Kidney (tissue), 14 donors: Measurements from ENCODE around the gene TACSTD2. TPM values are rescaled to one million over a fixed set of nuclear protein-coding genes. Genes with fewer than 3 reads are reported as not detected.

ENCODE experiments used
- DNase-seq, 5 donors: peaks; one replicate each; pipeline ENCODE4 v3.0.0-alpha.2; 2013 to 2020
- FAIRE-seq: peaks from 2 replicates; lab custom pipeline; 2012; peaks lifted over from hg19 to GRCh38; lab: Jason Lieb, UNC
- H3K27ac ChIP-seq, 2 donors: one replicate each; pipeline ENCODE4 v1.7.0; 2013; ENCODE audit warnings: low read depth in 2 of 2, low read length in 2 of 2, inconsistent platforms in 1 of 2
- H3K27me3 ChIP-seq: one replicate; pipeline ENCODE4 v1.7.1; 2013; ENCODE audit warnings: low read length, inconsistent platforms; ENCODE audit not compliant: control insufficient read depth, insufficient read depth
- H3K36me3 ChIP-seq, 3 donors: one replicate each; pipeline versions ENCODE4 v1.7.0 to v1.7.1; 2013; ENCODE audit warnings: low read length in 3 of 3, control low read depth in 1 of 3, inconsistent platforms in 1 of 3; ENCODE audit not compliant: insufficient read depth in 3 of 3, control insufficient read depth in 2 of 3
- H3K4me1 ChIP-seq, 3 donors: one replicate each; pipeline versions ENCODE4 v1.7.0 to v1.7.1; 2013; ENCODE audit warnings: low read length in 3 of 3, inconsistent platforms in 1 of 3, low read depth in 1 of 3; ENCODE audit not compliant: control insufficient read depth in 2 of 3, insufficient read depth in 2 of 3
- H3K4me3 ChIP-seq, 3 donors: one replicate each; pipeline versions ENCODE4 v1.7.0 to v1.8.1; 2013; ENCODE audit warnings: low read length in 3 of 3, control low read depth in 1 of 3, inconsistent platforms in 1 of 3
- H3K9ac ChIP-seq, 3 donors: one replicate each; pipeline versions ENCODE4 v1.7.0 to v1.7.1; 2013; ENCODE audit warnings: low read length in 3 of 3, control low read depth in 1 of 3, inconsistent platforms in 1 of 3
- H3K9me3 ChIP-seq, 3 donors: one replicate each; pipeline versions ENCODE4 v1.7.0 to v1.7.1; 2013; ENCODE audit warnings: low read length in 3 of 3, control low read depth in 1 of 3, inconsistent platforms in 1 of 3; ENCODE audit not compliant: control insufficient read depth in 2 of 3, insufficient read depth in 1 of 3
- CTCF ChIP-seq: IDR thresholded peaks from 3 replicates; pipeline ENCODE4 v1.5.1; 2012; ENCODE audit warnings: mild to moderate bottlenecking, moderate library complexity, borderline replicate concordance; ENCODE audit not compliant: insufficient read depth; ENCODE audit errors: extremely low read depth
- intact Hi-C: fragments of 100-400 bp; cut with DNase I; formaldehyde crosslinking; loops from one replicate; pipeline ENCODE4 v1.11.1; 2022
- polyA plus RNA-seq: library from polyadenylated mRNA; stranded (reverse); fragments of 350-450 nt; fragmentation: Illumina TruSeq; extraction: RNeasy Lipid Tissue Mini Kit (QIAGEN cat#74804); gene quantifications from one replicate; pipeline ENCODE4 v1.2.3, GENCODE V29; 2014; ENCODE audit warnings: low read depth, low replicate concordance; ENCODE audit not compliant: insufficient read depth
- total RNA-seq: library from RNA; stranded (reverse); fragmentation: NEBNext Ultra II Directional; extraction: Animal tissue kit (Norgen Biotek cat#: 25700); gene quantifications from one replicate; pipeline ENCODE4 v1.2.1, GENCODE V29; 2021
- donor health status: control.
- donor health status: control.
- donor health status: control.
- donor health status: control.
- donor health status: control.
- donor health status: DM: yes; HTN: yes; CAD: no.
- donor health status: Normal renal cell carcinoma (clear cell type).

The TACSTD2 gene
- total and polyA plus RNA-seq, 2 donors from 2014 or later = 127 to 502 TPM

GRCh38 chr1:58528518-58528917 is 48.5 kb downstream of the TACSTD2 start:
- no peak overlapping the region for H3K27ac ChIP-seq
- intact Hi-C loops = no loop called here
- no peaks in the 10 kb centered on the region for H3K36me3 ChIP-seq
- no peaks in the 10 kb centered on the region for H3K27me3 ChIP-seq
- H3K9ac ChIP-seq = no peak overlapping the region
- DNase-seq (peak in 2 of 5 donors; percentile 7 to 49), FAIRE-seq (no peak)
- H3K4me1 ChIP-seq = no peaks in the 10 kb centered on the region
- no peak overlapping the region for H3K4me3 ChIP-seq
- H3K9me3 ChIP-seq = no peaks in the 10 kb centered on the region
- TF ChIP-seq CTCF = no peak

Other genes with a start within 250 kb of the TACSTD2 start
- 42.6 TPM for gene OMA1, start 30.5 kb downstream of the TACSTD2 start, total RNA-seq
- gene OMA1, start 30.5 kb downstream of the TACSTD2 start, polyA plus RNA-seq = 24.8 TPM
- 36.5 TPM for gene MYSM1, start 122.8 kb upstream of the TACSTD2 start, total RNA-seq
- gene MYSM1, start 122.8 kb upstream of the TACSTD2 start, polyA plus RNA-seq = 8.3 TPM
- 109 TPM for gene JUN, start 206.8 kb upstream of the TACSTD2 start, total RNA-seq
- 41.8 TPM for gene JUN, start 206.8 kb upstream of the TACSTD2 start, polyA plus RNA-seq